ENCODE measurements around the gene PTK7.
A peak's percentile ranks its signal among the peaks of the same experiment; 100 is the strongest.

Gene PTK7

DNA sequence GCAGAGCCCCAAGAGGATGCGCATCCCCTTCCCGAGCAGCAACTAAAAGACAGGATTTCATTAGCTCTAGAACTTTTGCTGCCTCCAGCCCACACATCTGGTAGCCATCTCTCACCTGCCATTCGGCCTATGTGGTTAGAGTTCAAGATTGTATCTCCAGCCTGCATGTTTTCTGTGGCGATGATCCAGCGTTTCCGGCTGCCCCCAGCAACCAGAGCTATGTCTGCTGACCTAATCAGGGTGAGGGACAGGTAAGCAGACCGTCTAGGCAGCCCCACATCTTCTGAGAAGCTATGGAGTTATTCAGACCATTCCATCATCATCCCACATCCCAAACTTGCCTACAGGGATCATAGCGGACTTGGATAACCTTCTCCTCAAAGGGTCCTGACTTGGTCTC is 20.1 kb upstream of the PTK7 start:
- TF ChIP-seq, protein P1, sequence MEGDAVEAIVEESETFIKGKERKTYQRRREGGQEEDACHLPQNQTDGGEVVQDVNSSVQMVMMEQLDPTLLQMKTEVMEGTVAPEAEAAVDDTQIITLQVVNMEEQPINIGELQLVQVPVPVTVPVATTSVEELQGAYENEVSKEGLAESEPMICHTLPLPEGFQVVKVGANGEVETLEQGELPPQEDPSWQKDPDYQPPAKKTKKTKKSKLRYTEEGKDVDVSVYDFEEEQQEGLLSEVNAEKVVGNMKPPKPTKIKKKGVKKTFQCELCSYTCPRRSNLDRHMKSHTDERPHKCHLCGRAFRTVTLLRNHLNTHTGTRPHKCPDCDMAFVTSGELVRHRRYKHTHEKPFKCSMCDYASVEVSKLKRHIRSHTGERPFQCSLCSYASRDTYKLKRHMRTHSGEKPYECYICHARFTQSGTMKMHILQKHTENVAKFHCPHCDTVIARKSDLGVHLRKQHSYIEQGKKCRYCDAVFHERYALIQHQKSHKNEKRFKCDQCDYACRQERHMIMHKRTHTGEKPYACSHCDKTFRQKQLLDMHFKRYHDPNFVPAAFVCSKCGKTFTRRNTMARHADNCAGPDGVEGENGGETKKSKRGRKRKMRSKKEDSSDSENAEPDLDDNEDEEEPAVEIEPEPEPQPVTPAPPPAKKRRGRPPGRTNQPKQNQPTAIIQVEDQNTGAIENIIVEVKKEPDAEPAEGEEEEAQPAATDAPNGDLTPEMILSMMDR (IDR thresholded peaks at IDR 0.05; ENCODE audit: low read depth, low read length) = no peak
- no peak for DNase-seq (ENCODE audit: extremely low read depth, low read depth)

DNA sequence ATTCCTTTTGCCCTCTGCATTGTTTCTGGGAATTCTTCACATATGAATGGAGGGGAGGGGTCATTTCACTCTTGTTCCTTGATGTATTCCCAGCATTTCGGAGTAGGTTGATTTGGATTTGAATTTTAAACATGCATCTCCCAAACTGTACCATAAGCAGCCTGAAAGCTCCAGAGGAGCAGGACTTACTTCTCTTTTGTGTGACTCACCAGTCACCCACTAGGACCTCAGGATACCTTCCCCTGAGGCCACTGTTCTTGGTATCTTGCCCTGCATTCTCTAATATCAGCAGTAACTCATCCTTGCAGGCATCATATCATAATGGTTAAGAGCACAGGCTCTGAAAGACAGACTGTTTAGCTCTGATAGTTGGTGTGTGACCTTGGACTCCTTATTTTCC is 17.6 kb upstream of the PTK7 start:
- no peak for DNase-seq (ENCODE audit: extremely low read depth, low read depth)
- TF ChIP-seq, protein P1 (IDR thresholded peaks at IDR 0.05; ENCODE audit: low read depth, low read length) = no peak

DNA sequence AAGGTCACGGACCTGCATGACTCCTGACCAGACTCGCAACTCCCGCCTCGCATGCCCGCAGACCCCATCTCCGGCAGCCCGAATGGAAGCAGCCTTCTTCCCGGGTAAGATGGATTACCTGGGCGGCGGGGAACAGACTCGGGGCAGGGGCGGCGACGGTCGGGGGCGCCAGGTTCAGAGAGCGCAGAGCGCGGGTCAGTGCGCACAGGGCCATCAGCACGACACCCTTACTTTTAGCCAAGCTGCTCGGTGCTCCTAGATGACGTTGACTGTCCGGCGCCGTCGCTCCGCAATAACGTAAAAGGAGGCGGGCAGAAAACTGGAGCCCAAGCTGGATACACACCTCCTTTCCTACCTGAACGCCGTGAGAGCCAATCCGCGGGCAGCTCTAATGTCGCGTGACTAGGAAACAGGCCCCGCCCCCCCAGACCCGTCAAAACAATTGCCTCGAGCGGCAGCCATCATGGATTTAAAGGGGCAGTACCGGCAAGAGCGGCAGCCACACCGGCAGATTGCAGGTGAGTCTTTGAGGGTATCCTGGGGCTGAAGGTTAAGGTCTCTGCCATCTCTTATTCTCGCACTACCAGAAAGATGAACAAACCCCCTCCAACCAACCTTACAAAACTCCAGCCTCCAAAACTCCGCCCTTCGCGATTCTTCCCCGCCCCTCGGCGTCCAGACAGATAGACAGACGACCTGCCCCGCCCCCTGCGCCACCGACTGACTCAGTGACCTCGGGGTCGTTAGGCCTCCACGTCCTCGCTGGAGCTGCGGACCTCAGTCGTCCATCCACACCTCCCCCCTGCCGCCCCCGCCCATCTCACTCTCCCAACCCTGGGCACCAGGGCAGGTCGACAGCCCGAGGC is 16.7 kb upstream of the PTK7 start, which contains the start of the genes KLC4 and MRPL2:
TSS of gene KLC4 (plus strand) at position 464 of the 866 bp plus-strand sequence. CDS start 1,705 bp downstream, outside the sequence.
TSS of gene MRPL2 (minus strand) at position 267 of the 866 bp plus-strand sequence. CDS start at position 214, 53 bp downstream.
- TF ChIP-seq, protein P1 (IDR thresholded peaks at IDR 0.05; ENCODE audit: low read depth, low read length) = no peak
- DNase-seq (ENCODE audit: extremely low read depth, low read depth) = peak; percentile 93

DNA sequence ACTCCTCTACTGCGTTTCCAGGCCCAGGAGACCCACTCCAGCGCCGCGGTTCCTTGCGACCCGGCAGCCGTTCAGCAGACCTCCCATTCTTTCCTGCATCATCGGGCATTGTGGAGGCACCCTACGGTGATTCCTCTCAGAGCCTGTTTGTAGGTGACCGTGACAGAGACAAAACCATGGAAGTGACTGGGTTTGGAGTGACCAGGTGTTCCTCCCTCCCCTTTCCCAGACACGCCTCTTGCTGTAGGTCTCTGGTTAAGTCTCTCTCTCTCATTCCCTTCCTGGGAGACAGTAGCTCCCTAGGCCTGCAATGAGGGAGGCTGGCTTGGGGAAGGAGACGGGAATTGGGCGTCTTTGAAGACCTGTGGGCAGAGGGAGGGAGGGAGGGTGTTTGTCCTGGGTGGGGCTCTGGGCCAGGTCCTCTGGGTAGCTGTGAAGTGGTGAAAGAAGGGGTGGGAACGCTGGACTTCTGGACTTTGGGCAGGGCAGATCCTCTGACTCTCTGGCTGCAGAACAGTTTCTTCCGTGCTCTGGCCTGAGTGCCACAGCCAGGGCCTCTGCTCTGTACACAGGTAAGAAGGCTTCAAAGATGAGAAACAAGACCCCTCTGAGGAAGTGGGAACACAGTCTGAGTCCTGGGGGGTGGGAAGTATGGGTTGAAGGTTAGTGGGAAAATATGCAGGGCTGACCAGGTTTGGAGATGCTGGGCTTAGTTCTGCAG is 15.9 kb upstream of the PTK7 start:
- no peak for DNase-seq (ENCODE audit: extremely low read depth, low read depth)

DNA sequence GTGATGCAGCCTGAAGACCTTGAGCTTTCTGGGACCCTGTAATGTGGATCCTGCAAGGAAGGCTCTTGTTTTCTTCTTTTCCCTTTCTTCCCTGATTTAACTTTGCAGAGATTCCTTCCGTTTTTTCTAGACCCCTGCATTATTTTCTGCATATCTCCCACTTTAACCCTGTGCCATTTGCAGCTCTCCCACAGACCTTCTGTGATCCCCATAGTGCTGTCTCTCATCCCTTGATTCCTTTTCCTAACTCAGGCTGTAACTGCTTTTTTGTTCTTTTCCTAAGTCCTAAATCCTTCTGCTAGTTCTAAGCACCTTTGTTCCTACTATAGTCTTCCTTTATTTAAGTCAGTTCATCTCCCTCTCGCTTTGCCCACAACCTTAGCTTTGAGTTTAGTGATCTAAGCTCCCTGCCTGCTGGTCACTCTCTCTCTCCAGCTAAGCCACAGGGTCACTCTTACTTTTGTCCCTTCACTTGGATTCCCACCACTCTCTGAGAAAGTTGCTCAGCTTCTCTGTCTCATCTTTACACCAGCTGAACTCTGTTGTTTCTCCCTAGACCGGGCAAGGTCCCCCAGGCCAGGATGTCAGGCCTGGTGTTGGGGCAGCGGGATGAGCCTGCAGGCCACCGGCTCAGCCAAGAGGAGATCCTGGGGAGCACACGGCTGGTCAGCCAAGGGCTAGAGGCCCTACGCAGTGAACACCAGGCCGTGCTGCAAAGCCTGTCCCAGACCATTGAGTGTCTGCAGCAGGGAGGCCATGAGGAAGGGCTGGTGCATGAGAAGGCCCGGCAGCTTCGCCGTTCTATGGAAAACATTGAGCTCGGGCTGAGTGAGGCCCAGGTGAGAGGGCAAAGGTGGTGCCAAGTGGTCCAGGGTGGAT is 15.1 kb upstream of the PTK7 start:
- TF ChIP-seq, protein P1 (IDR thresholded peaks at IDR 0.05; ENCODE audit: low read depth, low read length) = no peak
- DNase-seq (ENCODE audit: extremely low read depth, low read depth) = no peak

More for the DNA sequence above, 15.9 kb upstream of the PTK7 start:
- TF ChIP-seq, protein P1 (IDR thresholded peaks at IDR 0.05; ENCODE audit: low read depth, low read length) = no peak

DNA sequence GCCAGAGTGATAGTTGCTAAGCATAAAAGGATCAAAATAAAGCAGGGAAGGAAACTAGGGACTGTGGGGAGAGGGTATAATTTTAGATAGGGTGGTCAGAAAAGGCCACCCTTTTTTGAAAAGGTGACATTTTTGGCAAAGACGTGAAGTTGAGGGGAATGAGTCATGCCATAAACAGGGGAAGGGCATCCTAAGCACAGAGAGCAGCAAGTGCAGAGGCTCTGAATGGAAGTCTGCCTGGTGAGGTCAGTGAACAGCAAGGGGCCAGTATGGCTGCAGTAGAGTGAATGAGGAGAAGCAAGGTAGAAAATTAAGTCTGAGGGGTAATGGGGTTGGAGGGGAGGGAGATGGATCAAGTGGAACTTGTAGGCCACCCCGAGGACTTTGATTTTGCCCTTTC is 14.3 kb upstream of the PTK7 start:
- TF ChIP-seq, protein P1 (IDR thresholded peaks at IDR 0.05; ENCODE audit: low read depth, low read length) = no peak
- DNase-seq (ENCODE audit: extremely low read depth, low read depth) = no peak

Measured in AG09319 (cell line).